Daoy (cell line): ENCODE measurements around the gene POU2AF1. TPM values are rescaled to one million over a fixed set of nuclear protein-coding genes. Genes with fewer than 3 reads are reported as not detected.
"Not testable (repeated sequence)": the region's sequence is repeated elsewhere in the genome, so short reads cannot be mapped to it uniquely, and the experiment has no call there.

ENCODE experiments used
- DNase-seq: peaks from one replicate; pipeline ENCODE4 v3.0.0-alpha.2; 2015; ENCODE audit warnings: low read depth
- total RNA-seq: library from RNA; depleted of rRNA; stranded (reverse); fragments of >200 nt; shearing (Covaris generic); gene quantifications from 2 replicates; pipeline ENCODE4 v1.2.3, GENCODE V29; 2014

Gene POU2AF1
- total RNA-seq, 1 experiment from 2014 or later = not detected

GRCh38 chr11:111409915-111410314, 30.8 kb upstream of the POU2AF1 start:
- no peak for DNase-seq

- peak; percentile 72 for DNase-seq
Observed at GRCh38 chr11:111408789-111409727, 30.0 kb upstream of the POU2AF1 start.

- DNase-seq = no peak
Observed at GRCh38 chr11:111407652-111408051, 28.6 kb upstream of the POU2AF1 start.

- DNase-seq = peak; percentile 24
Observed at GRCh38 chr11:111406589-111406988, 27.5 kb upstream of the POU2AF1 start.

GRCh38 chr11:111406091-111406490, 27.0 kb upstream of the POU2AF1 start:
- no peak for DNase-seq

GRCh38 chr11:111405551-111405950, 26.5 kb upstream of the POU2AF1 start:
- DNase-seq = no peak

GRCh38 chr11:111403051-111403726, 24.1 kb upstream of the POU2AF1 start:
- DNase-seq = no peak

- no peak for DNase-seq
Observed at GRCh38 chr11:111402411-111402810, 23.3 kb upstream of the POU2AF1 start.

- DNase-seq = not testable (repeated sequence)
Observed at GRCh38 chr11:111401957-111402356, 22.9 kb upstream of the POU2AF1 start.

GRCh38 chr11:111400595-111400994, 21.5 kb upstream of the POU2AF1 start:
- DNase-seq = no peak

GRCh38 chr11:111399187-111400031, 20.3 kb upstream of the POU2AF1 start:
- DNase-seq = no peak

- no peak for DNase-seq
Observed at GRCh38 chr11:111397034-111397433, 18.0 kb upstream of the POU2AF1 start.

- no peak for DNase-seq
Observed at GRCh38 chr11:111395749-111396148, 16.7 kb upstream of the POU2AF1 start.

GRCh38 chr11:111395081-111395480, 16.0 kb upstream of the POU2AF1 start:
- no peak for DNase-seq

GRCh38 chr11:111394147-111394546, 15.1 kb upstream of the POU2AF1 start:
- DNase-seq = peak; percentile 52

- no peak for DNase-seq
Observed at GRCh38 chr11:111393585-111393984, 14.5 kb upstream of the POU2AF1 start.

GRCh38 chr11:111393096-111393495, 14.0 kb upstream of the POU2AF1 start:
- no peak for DNase-seq

GRCh38 chr11:111392552-111392951, 13.5 kb upstream of the POU2AF1 start:
- DNase-seq = no peak

- DNase-seq = no peak
Observed at GRCh38 chr11:111391328-111392124, 12.5 kb upstream of the POU2AF1 start.

GRCh38 chr11:111388842-111389241, 9.8 kb upstream of the POU2AF1 start:
- DNase-seq = no peak

- DNase-seq = no peak
Observed at GRCh38 chr11:111388420-111388819, 9.3 kb upstream of the POU2AF1 start.
